Activated T-cell treated with anti-CD3 and anti-CD28 coated beads for 24 hours (primary cell): ENCODE data around the gene EMP1.

Experiments used
- DNase-seq: peaks from one replicate; pipeline ENCODE4 v3.0.0-alpha.2; 2020; ENCODE audit warnings: low read depth

Gene EMP1

GRCh38 chr12:13197526-13198143 is 1.1 kb downstream of the EMP1 start:
- DNase-seq = no peak

- DNase-seq = no peak
Observed at GRCh38 chr12:13198241-13198640, 1.7 kb downstream of the EMP1 start.

GRCh38 chr12:13198876-13199275 is 2.4 kb downstream of the EMP1 start:
- no peak for DNase-seq

- no peak for DNase-seq
Observed at GRCh38 chr12:13199592-13199991, 3.1 kb downstream of the EMP1 start.

- no peak for DNase-seq
Observed at GRCh38 chr12:13200841-13201240, 4.3 kb downstream of the EMP1 start.

- DNase-seq = no peak
Observed at GRCh38 chr12:13203034-13203922, 6.8 kb downstream of the EMP1 start.

- no peak for DNase-seq
Observed at GRCh38 chr12:13204428-13204827, 7.9 kb downstream of the EMP1 start.

GRCh38 chr12:13205809-13206559 is 9.5 kb downstream of the EMP1 start:
- peak; percentile 15 for DNase-seq

- DNase-seq = no peak
Observed at GRCh38 chr12:13206560-13206897, 10.0 kb downstream of the EMP1 start.

GRCh38 chr12:13208533-13209435 is 12.3 kb downstream of the EMP1 start:
- no peak for DNase-seq

GRCh38 chr12:13209436-13210235 is 13.1 kb downstream of the EMP1 start:
- no peak for DNase-seq

GRCh38 chr12:13210236-13211190 is 14.0 kb downstream of the EMP1 start:
- DNase-seq = no peak

GRCh38 chr12:13211191-13211858 is 14.8 kb downstream of the EMP1 start:
- DNase-seq = no peak

GRCh38 chr12:13211859-13212664 is 15.5 kb downstream of the EMP1 start:
- DNase-seq = peak; percentile 63

- no peak for DNase-seq
Observed at GRCh38 chr12:13215056-13215455, 18.5 kb downstream of the EMP1 start.

GRCh38 chr12:13218641-13219040 is 22.1 kb downstream of the EMP1 start:
- DNase-seq = no peak

- DNase-seq = no peak
Observed at GRCh38 chr12:13219320-13219719, 22.8 kb downstream of the EMP1 start.

GRCh38 chr12:13220838-13221237 is 24.3 kb downstream of the EMP1 start:
- no peak for DNase-seq
